LoVo (cell line): ENCODE data around the gene VPS4A.

Source experiments
- DNase-seq: peaks from one replicate; pipeline ENCODE4 v3.0.0-alpha.2; 2016; ENCODE audit warnings: low spot score

VPS4A gene

GRCh38 chr16:69307091-69307490, 4.1 kb upstream of the VPS4A start:
- DNase-seq = no peak

GRCh38 chr16:69307856-69308255, 3.3 kb upstream of the VPS4A start:
- DNase-seq = no peak

- DNase-seq = no peak
Measured at GRCh38 chr16:69309316-69309715, 1.8 kb upstream of the VPS4A start.

GRCh38 chr16:69311533-69312387, 610 bp downstream of the VPS4A start:
- DNase-seq = peak; percentile 30

GRCh38 chr16:69313469-69313868, 2.3 kb downstream of the VPS4A start:
- DNase-seq = no peak

GRCh38 chr16:69314534-69314933, 3.4 kb downstream of the VPS4A start:
- no peak for DNase-seq

- DNase-seq = no peak
Measured at GRCh38 chr16:69315486-69316311, 4.5 kb downstream of the VPS4A start.

GRCh38 chr16:69316595-69317034, 5.5 kb downstream of the VPS4A start:
- DNase-seq = no peak

- no peak for DNase-seq
Measured at GRCh38 chr16:69318177-69318910, 7.2 kb downstream of the VPS4A start.

GRCh38 chr16:69318911-69319289, 7.8 kb downstream of the VPS4A start:
- no peak for DNase-seq

- DNase-seq = no peak
Measured at GRCh38 chr16:69319381-69319780, 8.2 kb downstream of the VPS4A start.

- no peak for DNase-seq
Measured at GRCh38 chr16:69319826-69320739, 8.9 kb downstream of the VPS4A start.

- no peak for DNase-seq
Measured at GRCh38 chr16:69320740-69321073, 9.6 kb downstream of the VPS4A start.

GRCh38 chr16:69321080-69321479, 9.9 kb downstream of the VPS4A start:
- DNase-seq = no peak

- DNase-seq = no peak
Measured at GRCh38 chr16:69322343-69322742, 11.2 kb downstream of the VPS4A start.

GRCh38 chr16:69323415-69323814, 12.3 kb downstream of the VPS4A start:
- DNase-seq = no peak

GRCh38 chr16:69324013-69324531, 12.9 kb downstream of the VPS4A start:
- no peak for DNase-seq

- DNase-seq = no peak
Measured at GRCh38 chr16:69324585-69325253, 13.6 kb downstream of the VPS4A start.

- no peak for DNase-seq
Measured at GRCh38 chr16:69325784-69326171, 14.6 kb downstream of the VPS4A start.

- DNase-seq = no peak
Measured at GRCh38 chr16:69326172-69326873, 15.2 kb downstream of the VPS4A start.
